Posterior cingulate gyrus (tissue), 11 donors: ENCODE results near the gene FCF1.

Experiments used
- DNase-seq, 10 donors: peaks; one replicate each; pipeline versions ENCODE4 v3.0.0 to v3.0.0-alpha.2; 2020 to 2021; ENCODE audit warnings: mixed read lengths in 3 of 10
- intact Hi-C: fragments of 100-400 bp; cut with DNase I; formaldehyde crosslinking; loops from one replicate; pipeline ENCODE4 v1.15.1; 2023

Gene FCF1

DNA sequence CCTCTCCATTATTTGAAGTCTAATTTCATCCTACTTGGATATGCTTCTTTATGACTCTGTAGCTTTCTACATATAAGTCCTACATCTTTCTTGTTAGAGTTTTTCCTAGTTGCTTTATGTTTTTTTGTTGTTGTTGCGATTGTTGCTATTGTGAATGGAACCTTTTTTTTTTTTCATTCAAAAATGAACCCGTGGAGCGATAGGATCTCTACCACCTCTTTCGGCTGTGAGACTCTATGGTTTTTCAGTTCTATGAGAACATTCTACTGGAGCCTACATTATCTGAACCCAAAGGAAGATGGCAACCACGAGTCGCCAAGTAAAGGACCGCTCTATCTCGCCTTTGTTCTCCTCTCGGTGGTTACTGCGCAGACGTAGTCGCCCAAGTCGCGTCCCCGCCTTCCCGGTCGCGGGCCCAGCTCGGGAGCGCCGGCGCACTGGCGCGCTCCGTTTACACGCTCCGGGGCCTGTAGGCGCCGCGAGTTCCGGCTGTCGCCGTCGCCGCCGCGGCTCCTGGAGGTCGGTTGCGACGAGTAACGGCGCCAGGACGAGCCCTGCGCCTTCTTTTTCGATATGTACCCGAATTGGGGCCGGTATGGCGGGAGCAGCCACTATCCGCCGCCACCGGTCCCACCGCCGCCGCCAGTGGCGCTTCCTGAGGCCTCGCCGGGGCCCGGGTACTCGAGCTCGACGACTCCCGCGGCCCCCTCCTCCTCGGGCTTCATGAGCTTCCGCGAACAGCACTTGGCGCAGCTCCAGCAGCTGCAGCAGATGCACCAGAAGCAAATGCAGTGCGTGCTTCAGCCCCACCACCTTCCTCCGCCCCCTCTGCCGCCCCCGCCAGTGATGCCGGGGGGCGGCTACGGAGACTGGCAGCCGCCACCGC is 50.2 kb downstream of the FCF1 start, which contains the start of gene YLPM1:
Gene YLPM1, plus strand, starts transcription at position 400 of the 886 bp plus-strand sequence. Its CDS starts 174 bp downstream, at position 574.
- intact Hi-C loops, result loop anchor here (2.0 to 5.0 kb wide), 2 partner anchors 51 to 460 kb away; partner anchors contain the start of genes ABCD4, AREL1 and FCF1
- peak; percentile 84 to 99 (median 91) for DNase-seq

DNA sequence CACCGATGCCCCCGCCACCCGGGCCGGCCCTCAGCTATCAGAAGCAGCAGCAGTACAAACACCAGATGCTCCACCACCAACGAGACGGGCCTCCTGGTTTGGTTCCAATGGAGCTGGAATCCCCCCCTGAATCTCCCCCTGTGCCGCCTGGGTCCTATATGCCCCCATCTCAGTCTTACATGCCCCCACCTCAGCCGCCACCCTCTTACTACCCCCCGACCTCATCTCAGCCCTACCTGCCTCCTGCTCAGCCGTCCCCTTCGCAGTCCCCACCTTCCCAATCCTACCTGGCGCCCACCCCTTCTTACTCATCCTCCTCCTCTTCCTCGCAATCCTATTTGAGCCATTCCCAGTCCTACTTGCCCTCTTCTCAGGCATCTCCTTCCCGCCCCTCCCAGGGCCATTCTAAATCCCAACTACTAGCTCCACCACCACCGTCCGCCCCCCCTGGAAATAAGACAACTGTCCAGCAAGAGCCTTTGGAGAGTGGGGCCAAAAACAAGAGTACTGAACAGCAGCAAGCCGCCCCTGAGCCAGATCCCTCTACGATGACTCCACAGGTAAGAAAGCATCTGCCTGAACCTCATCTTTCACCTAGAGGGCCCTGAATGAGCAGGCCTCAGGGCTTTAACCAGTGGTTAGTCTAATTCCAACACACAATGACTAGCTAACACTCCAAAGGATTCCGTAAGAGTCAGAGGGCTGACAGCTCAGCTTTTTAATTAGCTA is 51.0 kb downstream of the FCF1 start:
- peak in 2 of 10 donors; percentile 7 to 8 for DNase-seq
- intact Hi-C loops, result loop anchor here (2.0 to 5.0 kb wide), 2 partner anchors 52 to 461 kb away; partner anchors contain the start of genes ABCD4, AREL1 and FCF1

DNA sequence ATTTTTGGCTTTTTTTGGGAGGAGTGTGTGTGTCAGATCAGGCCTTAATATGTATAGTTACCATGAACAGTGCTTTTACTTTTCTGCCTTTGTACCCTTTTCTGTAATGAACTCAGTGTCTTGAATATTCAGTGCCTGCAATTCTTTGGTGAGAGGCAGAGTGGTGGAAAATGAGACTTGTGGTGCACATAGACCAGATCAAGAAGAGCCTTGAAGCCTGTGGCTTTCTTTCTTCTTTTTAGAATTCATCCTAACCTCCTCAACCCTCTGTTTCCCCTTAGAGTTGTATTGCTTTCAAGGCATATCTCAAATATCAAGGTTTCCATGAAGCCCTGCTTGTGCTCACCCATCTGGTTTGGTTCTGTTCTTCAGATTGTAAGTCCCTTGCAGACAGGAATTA is 52.8 kb downstream of the FCF1 start:
- intact Hi-C loops, result no loop called here
- no peak for DNase-seq

DNA sequence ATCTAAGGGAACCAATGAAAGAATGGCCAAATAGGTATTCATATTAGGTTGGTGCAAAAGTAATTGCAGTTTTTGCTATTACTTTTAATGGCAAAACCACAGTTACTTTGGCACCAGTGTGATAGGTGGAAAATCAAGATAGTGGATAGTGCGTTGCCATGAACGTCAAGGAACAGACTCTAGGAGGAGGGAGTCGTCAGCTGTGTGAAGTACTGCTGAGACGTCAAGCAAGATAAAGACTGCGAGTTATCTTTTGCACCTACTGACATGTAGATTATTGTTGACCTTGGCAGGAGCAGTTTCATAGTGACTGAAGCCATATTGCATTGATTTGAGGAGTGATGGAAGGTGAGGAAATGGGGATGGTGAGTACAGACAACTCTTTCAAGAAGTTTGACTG is 58.5 kb downstream of the FCF1 start:
- intact Hi-C loops, result no loop called here
- DNase-seq, result no peak

DNA sequence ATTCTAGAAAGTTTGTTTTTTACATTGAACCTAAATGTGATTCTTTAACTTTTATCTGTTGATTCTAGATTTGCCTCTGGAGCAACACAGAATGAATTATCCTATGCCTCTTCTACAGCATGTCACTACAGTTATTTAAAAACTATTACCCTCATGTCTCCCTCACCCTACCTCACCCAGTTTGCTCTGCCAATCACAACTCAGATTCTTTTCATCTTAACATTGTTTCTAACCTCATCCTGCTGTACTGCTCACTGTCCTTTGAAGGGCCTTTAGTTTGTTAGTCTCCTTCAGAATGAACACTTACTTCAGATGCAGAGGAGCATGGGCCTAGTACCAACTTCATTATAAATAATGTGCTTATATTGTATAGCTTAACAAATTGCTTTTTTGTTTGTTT is 71.7 kb downstream of the FCF1 start:
- intact Hi-C loops, result no loop called here
- DNase-seq, result no peak

GRCh38 chr14:74785056-74785613 is 72.2 kb downstream of the FCF1 start:
- intact Hi-C loops, result no loop called here
- no peak for DNase-seq

DNA sequence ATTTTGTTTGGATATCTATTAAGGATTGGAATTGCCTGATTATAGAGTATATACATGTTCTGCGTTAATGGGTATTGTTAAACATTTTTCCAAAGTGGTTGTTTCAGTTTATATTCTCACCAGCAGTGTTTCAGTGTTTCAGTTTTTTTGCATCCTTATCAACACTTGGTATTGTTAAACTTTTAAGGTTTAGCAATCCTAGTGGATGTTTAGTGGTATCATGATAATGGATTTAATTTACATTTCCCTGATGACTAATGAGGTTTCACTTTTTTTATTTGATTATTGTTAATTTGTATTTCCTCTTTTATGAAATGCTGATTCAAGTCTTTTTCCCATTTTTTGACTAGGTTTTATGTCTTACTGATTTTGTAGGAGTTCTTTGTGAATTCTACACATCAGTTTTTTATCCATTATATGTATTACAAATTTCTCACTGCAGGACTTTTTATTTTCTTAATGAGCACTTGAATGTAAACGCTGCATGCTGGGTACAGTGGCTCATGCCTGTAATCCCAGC is 73.9 kb downstream of the FCF1 start:
- DNase-seq, result no peak
- intact Hi-C loops, result no loop called here
